ENCODE results near the gene MCOLN1. TPM values are rescaled to one million over a fixed set of nuclear protein-coding genes. Genes with fewer than 3 reads are reported as not detected.

MCOLN1 gene
- total RNA-seq, 1 experiment from 2014 or later: 16.2 TPM

DNA sequence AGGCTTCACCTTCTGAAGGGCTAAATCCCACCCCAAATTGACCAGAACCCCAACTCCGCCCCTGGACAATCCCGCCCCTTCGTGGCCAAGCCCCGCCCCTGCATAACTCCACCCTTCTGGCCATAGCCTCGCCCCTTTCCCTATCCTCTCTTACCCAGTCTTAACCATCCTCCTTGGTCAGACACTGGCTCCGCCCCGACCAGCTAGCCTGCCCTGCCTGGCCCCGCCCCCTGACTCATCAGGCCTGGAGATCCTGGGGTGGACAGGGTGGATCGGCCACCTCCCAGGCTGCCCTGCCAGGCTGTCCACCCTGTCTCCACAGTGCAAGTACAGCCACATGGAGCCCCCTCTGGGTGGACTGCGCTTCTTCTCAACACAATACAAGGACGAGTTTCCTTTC is 14.5 kb upstream of the MCOLN1 start:
- intact Hi-C loops (cut with micrococcal nuclease; ENCODE audit: unreplicated experiment): no loop called here
- peak; percentile 74 to 81 for DNase-seq
- Mint-ChIP-seq H3K36me3 (ENCODE audit: insufficient read depth, unreplicated experiment) (peaks cover 10% of the 10 kb centered on the region), H3K4me1 (ENCODE audit: low read depth, unreplicated experiment) (no peaks in the 10 kb centered on the region), H3K27ac (ENCODE audit: unreplicated experiment) (no peak overlapping the region), H3K27me3 (ENCODE audit: insufficient read depth, unreplicated experiment) (no peaks in the 10 kb centered on the region), H3K9me3 (ENCODE audit: unreplicated experiment) (no peaks in the 10 kb centered on the region), H3K4me3 (ENCODE audit: unreplicated experiment) (no peak overlapping the region)
- Histone ChIP-seq H3K4me1 (no peaks in the 10 kb centered on the region), H3K4me3 (ENCODE audit: low read depth, low read length) (no peak overlapping the region), H3K9me3 (no peaks in the 10 kb centered on the region), H3K36me3 (ENCODE audit: control insufficient read depth, insufficient read depth, low read length) (no peaks in the 10 kb centered on the region), H3K27me3 (replicated peaks; ENCODE audit: control insufficient read depth, insufficient read depth, low read length) (no peaks in the 10 kb centered on the region)
- POLR2A ChIA-PET: no interaction called here
- no TSS peak for BruUV-seq (replicated peaks)
- TF ChIP-seq, protein P1, sequence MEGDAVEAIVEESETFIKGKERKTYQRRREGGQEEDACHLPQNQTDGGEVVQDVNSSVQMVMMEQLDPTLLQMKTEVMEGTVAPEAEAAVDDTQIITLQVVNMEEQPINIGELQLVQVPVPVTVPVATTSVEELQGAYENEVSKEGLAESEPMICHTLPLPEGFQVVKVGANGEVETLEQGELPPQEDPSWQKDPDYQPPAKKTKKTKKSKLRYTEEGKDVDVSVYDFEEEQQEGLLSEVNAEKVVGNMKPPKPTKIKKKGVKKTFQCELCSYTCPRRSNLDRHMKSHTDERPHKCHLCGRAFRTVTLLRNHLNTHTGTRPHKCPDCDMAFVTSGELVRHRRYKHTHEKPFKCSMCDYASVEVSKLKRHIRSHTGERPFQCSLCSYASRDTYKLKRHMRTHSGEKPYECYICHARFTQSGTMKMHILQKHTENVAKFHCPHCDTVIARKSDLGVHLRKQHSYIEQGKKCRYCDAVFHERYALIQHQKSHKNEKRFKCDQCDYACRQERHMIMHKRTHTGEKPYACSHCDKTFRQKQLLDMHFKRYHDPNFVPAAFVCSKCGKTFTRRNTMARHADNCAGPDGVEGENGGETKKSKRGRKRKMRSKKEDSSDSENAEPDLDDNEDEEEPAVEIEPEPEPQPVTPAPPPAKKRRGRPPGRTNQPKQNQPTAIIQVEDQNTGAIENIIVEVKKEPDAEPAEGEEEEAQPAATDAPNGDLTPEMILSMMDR (IDR thresholded peaks at IDR 0.05; ENCODE audit: insufficient read depth in 1 of 2, low read depth in 1 of 2, low read length in 1 of 2, severe bottlenecking in 1 of 2, unreplicated experiment in 1 of 2): no peak
- CTCF ChIA-PET: no interaction called here

DNA sequence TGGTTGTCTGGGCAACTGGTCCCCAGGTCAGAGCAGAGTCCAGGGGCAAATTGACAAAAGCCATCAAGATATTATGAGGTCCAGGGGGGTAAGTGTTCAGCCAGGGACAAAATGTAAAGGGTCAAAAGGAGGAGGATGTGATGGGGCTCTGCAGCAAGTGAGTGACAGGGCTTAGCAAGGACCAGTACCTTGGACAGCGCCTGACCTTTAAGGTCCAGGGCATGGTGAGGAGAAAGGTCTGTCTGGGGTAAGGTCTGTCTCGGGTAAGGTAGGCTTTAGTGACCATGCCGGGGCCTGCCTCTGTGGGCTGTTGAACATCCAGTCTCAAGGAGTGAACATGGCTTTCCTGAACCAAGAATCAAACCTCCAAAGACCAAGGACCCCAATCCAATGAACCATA is 12.8 kb upstream of the MCOLN1 start:
- Histone ChIP-seq H3K27me3 (replicated peaks; ENCODE audit: control insufficient read depth, insufficient read depth, low read length) (no peaks in the 10 kb centered on the region), H3K9me3 (no peaks in the 10 kb centered on the region), H3K4me1 (no peaks in the 10 kb centered on the region), H3K4me3 (ENCODE audit: low read depth, low read length) (no peak overlapping the region), H3K36me3 (ENCODE audit: control insufficient read depth, insufficient read depth, low read length) (no peaks in the 10 kb centered on the region)
- TF ChIP-seq, protein P1 (IDR thresholded peaks at IDR 0.05; ENCODE audit: insufficient read depth in 1 of 2, low read depth in 1 of 2, low read length in 1 of 2, severe bottlenecking in 1 of 2, unreplicated experiment in 1 of 2): no peak
- intact Hi-C loops (cut with micrococcal nuclease; ENCODE audit: unreplicated experiment): loop anchor here (10.0 kb wide), 1 partner anchor 115 kb away; no protein-coding TSS in a partner anchor
- H3K9me3 Mint-ChIP-seq (ENCODE audit: unreplicated experiment): no peaks in the 10 kb centered on the region
- no peak overlapping the region for H3K4me3 Mint-ChIP-seq (ENCODE audit: unreplicated experiment)
- H3K27me3 Mint-ChIP-seq (ENCODE audit: insufficient read depth, unreplicated experiment): no peaks in the 10 kb centered on the region
- peak in 1 of 2 experiments; percentile 52 for DNase-seq
- POLR2A ChIA-PET: no interaction called here
- H3K4me1 Mint-ChIP-seq (ENCODE audit: low read depth, unreplicated experiment): no peaks in the 10 kb centered on the region
- H3K36me3 Mint-ChIP-seq (ENCODE audit: insufficient read depth, unreplicated experiment): peaks cover 10% of the 10 kb centered on the region
- CTCF ChIA-PET: no interaction called here
- no TSS peak for BruUV-seq (replicated peaks)
- H3K27ac Mint-ChIP-seq (ENCODE audit: unreplicated experiment): no peak overlapping the region

DNA sequence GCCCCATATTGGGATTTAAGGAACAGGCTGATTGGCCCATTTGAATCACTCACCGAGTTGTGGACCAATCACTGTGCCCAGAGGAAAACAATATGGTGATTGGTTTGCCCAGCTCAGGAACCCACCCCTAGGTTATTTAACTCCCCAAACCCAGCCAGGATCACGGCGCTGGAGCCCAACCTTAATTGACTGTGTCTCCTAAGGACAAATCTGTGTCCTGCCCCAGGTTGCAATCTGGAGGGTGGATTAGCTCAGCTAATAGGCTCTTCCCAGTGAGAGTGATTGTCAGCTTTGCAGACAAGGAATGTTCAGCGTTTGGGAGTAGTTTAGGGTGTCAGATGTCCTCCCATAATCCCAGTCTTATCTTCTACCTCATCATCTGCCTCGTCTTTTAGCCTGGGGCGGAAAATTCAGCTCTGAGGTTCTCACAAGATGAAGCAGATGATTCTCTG is 10.0 kb upstream of the MCOLN1 start:
- no peaks in the 10 kb centered on the region for H3K36me3 ChIP-seq (ENCODE audit: control insufficient read depth, insufficient read depth, low read length)
- Mint-ChIP-seq H3K27ac (ENCODE audit: unreplicated experiment) (no peak overlapping the region), H3K9me3 (ENCODE audit: unreplicated experiment) (no peaks in the 10 kb centered on the region), H3K36me3 (ENCODE audit: insufficient read depth, unreplicated experiment) (peaks cover 6% of the 10 kb centered on the region), H3K4me1 (ENCODE audit: low read depth, unreplicated experiment) (peaks cover 8% of the 10 kb centered on the region), H3K27me3 (ENCODE audit: insufficient read depth, unreplicated experiment) (no peaks in the 10 kb centered on the region), H3K4me3 (ENCODE audit: unreplicated experiment) (no peak overlapping the region)
- no TSS peak for BruUV-seq (replicated peaks)
- TF ChIP-seq, protein P1 (IDR thresholded peaks at IDR 0.05; ENCODE audit: insufficient read depth in 1 of 2, low read depth in 1 of 2, low read length in 1 of 2, severe bottlenecking in 1 of 2, unreplicated experiment in 1 of 2): no peak
- no peak overlapping the region for H3K4me3 ChIP-seq (ENCODE audit: low read depth, low read length)
- ChIA-PET POLR2A (no interaction called here), CTCF (no interaction called here)
- H3K27me3 ChIP-seq (replicated peaks; ENCODE audit: control insufficient read depth, insufficient read depth, low read length): no peaks in the 10 kb centered on the region
- peaks cover 5% of the 10 kb centered on the region; the same call in 1 of the 2 replicates for H3K4me1 ChIP-seq
- H3K9me3 ChIP-seq: no peaks in the 10 kb centered on the region
- intact Hi-C loops (cut with micrococcal nuclease; ENCODE audit: unreplicated experiment): loop anchor here (10.0 kb wide), 1 partner anchor 118 kb away; no protein-coding TSS in a partner anchor
- DNase-seq: no peak

Measured in Caco-2 (cell line).